T-helper 1 cell (primary cell): ENCODE results near the gene RADIL.

Source experiments
- DNase-seq, 5 donors: peaks; one replicate each; pipeline ENCODE4 v3.0.0-alpha.2; 2012 to 2020

The RADIL gene

GRCh38 chr7:4749798-4750197 is 133.7 kb downstream of the RADIL start:
- DNase-seq, result no peak

GRCh38 chr7:4749363-4749762 is 134.2 kb downstream of the RADIL start:
- DNase-seq, result no peak
